NK-92 (cell line): ENCODE results near the gene DGCR8.

ENCODE experiments used
- DNase-seq: peaks from one replicate; lab custom pipeline; 2025; ENCODE audit not compliant: unreplicated experiment; lab: John Stamatoyannopoulos, UW

Gene DGCR8

DNA sequence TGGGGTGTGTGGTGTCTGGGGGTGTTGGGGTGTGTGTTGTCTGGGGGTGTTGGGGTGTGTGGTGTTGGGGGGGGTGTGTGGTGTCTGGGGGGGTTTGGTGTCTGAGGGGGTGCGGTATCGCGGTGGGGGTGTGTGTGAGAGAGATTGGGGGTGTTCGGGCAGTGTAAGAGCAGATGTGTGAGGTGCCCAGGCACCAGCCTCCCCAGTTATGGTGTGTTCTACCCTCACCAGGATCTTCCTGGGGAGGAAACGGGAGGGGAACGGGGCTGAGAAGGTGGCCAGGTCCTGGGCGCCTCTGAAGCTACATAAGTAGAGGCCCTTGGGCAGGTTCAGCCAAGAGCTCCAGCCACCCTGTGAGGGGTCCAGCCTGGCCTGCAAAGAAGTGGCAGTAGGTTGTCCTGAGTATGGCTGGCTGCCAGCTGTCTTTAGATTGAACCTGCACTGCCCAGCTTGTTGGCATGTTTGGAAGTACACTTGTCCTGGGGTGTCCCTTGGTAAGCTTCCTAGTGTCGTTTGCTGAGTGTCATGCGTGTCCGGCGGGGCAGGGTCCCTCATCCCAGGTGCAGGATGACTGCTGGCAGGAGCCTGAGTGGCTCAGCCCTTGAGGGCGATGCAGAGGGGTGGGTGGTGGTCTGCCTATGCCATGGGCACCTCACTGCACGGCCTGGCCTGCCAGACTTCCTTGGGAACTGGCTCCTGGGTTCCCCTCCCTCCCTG, 43.5 kb downstream of the DGCR8 start:
- DNase-seq: no peak

- no peak for DNase-seq
These were observed 44.2 kb downstream of the DGCR8 start for GRCh38 chr22:20124083-20124787.

GRCh38 chr22:20125201-20126174, 45.4 kb downstream of the DGCR8 start:
- DNase-seq: no peak

DNA sequence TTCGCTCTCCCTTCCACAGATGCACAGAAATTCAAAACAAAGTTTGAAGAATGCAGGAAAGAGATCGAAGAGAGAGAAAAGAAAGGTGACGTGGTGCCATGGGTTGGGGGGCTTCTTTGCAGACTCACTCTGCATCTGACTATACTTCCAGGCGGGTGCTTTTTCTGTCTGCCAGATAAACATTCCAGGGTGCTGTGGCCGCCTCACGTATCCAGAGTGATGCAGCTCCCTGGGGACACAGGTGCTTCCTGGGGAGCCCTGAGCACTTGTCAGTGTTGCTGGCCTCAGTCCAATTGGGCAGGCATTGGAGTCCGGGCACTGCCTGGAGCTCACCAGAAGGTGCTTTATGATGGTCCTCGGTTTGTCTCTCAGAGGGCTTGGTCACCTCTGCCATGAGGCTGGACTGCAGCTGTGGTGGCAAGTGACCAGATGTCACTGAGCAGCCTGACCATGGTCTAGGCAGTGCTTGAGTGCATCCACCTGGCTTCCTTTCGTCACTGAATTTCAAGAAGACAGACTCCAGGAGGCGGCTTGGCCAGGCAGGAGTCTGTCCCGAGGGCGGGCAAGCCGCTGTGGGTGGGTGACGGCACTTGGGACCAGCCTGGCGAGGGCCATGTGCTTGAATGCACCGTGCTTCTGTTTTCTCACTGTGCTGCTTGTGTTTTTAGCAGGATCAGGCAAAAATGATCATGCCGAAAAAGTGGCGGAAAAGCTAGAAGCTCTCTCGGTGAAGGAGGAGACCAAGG, 46.4 kb downstream of the DGCR8 start:
- DNase-seq: no peak

DNA sequence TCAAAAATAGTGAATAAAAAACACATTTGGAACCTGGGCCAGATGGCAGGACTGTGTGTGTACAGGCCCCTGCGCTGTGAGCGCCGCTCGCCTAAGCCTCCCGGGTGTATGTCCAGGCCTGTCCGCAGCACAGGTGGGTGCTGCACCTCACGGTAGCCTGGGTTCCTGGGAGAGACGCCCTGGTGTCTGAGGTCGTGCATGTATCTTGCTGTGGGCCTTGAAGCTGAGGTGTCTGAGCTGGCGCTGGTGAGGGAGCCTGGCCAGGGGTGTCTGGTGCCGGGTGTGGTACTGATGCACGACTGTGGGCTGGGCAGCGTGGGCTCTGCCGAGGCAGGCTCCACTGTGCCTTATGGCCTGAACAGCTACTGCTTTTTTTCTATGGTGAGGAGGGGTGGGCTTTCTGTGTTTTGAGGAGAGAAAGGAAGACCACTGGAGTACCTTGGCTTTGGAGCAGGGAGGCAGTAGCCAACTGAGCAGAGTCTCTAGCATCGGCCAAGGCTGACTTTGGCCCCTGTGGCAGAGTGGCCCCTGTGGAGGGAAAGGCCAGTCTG, 47.4 kb downstream of the DGCR8 start:
- no peak for DNase-seq

DNA sequence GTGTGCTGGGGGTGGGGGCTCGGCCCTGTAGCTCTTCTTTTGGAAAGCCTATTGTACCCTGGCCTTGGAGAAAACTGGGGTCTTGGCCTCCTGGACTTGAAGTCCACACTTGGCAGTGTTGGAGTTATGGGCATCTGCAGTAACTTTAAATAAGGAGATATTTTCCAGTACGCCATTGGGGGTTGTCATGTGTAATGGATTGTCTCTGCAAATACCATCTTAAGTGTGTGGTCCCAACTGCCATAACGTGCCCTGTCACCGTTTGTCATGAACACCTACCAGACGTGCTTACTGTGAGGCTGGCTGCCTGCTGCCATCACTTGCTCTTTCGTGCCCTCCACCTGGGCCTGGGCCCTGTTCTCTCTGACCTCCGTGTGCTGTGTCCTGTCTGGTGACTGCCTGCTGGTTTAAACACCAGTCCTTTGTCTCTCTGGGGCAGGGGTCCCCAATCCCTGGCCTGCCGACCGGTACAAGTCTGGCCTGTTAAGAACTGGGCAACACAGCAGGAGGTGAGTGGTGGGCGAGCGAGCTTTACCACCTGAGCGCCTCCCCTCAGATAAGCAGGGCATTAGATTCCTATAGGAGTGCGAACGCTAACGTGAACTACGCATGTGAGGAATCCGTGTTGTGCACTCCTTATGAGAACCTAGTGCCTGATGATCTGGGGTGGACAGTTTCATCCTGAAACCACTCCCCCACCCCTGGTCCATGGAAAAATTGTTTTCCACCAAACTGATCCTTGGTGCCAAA, 48.0 kb downstream of the DGCR8 start:
- DNase-seq: no peak

DNA sequence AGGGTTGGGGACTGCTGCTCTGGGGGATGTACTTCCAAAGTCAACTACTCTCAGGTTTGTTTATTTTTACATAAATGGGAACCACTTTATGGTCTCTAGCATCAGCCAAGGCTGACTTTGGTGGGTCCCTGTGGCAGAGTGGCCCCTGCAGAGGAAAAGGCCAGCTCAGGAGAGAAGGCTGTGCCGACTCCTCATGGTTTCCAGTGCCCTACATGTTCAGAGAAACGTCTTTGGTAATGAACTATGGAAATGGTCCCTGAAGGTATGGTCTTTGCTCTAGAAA, 48.5 kb downstream of the DGCR8 start:
- no peak for DNase-seq

- DNase-seq: no peak
These were observed 49.1 kb downstream of the DGCR8 start for GRCh38 chr22:20128902-20129746.

GRCh38 chr22:20129747-20130014, 49.6 kb downstream of the DGCR8 start:
- no peak for DNase-seq

DNA sequence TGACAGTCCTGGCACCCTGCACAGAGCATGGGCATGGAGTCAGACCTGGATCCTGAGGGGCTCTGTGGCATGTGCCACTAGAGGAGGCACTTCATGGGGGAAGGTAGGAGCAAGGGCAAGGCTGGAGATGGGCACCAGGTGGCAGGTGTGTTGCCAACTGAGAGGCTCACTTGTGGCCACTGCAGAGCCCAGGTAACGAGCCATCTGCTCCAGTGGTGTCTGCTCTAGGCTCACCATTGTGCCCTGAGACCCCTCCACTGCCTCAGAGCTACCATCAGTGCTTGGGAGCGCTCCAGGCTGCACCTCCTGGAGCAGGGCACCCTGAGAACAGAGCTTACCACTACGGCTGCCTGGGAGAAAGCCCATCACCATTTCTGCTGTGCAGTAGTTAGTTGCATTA, 50.3 kb downstream of the DGCR8 start:
- no peak for DNase-seq

GRCh38 chr22:20130731-20131596, 50.9 kb downstream of the DGCR8 start:
- no peak for DNase-seq

DNA sequence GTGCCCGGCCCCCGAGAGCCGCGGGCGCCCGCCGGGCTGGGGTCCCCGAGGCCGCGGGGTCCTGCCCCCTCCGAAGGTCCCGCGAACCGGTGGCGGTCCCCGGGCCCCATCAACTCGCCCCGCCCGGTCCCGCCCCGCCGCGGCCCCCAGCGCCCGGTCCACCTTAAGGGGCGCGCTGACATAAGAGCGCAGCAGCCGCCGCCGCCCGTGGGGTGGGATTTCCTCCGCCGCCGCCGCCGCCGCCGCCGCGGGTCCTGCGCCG, 51.5 kb downstream of the DGCR8 start, which contains the start of gene ZDHHC8:
TSS of gene ZDHHC8 (plus strand) at position 208 of the 262 bp plus-strand sequence. CDS start 144 bp downstream, outside the sequence.
- no peak for DNase-seq

DNA sequence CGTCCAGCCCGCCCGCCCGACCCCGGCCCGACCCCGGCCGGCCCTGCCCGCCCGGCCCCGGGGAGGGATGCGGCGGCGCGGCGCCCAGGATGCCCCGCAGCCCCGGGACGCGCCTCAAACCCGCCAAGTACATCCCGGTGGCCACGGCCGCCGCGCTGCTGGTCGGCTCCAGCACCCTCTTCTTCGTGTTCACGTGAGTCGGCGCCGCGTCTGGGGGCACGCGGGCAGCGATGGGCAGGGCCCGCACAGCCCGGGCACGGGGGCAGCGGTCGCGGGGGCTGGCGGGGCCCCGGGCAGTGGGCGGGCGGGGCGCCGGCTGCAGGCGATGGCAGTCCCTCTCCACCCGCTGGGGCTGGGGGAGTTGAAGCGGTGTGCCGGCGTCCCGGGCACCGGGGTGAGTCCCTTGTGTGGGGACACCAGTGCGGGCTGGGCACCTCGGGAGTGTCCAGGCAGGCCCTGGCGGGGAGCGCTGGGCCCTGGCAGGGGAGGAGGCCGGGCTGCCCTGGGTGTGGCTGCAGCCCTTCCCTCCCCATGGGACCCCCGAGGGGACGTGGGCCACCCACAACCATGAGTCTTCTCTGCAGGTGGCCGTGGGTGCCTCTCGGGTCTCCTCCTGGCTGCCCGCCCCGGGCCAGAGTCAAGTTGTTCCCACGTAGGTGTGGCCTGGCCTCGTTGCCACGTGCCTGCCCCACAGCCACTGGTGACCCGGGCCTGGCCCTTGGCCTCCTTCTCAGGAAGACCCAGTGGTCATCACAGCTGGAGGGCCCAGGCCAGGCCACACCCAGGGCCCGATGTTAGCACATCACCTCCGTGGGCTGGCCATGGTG, 52.0 kb downstream of the DGCR8 start:
- DNase-seq: no peak

DNA sequence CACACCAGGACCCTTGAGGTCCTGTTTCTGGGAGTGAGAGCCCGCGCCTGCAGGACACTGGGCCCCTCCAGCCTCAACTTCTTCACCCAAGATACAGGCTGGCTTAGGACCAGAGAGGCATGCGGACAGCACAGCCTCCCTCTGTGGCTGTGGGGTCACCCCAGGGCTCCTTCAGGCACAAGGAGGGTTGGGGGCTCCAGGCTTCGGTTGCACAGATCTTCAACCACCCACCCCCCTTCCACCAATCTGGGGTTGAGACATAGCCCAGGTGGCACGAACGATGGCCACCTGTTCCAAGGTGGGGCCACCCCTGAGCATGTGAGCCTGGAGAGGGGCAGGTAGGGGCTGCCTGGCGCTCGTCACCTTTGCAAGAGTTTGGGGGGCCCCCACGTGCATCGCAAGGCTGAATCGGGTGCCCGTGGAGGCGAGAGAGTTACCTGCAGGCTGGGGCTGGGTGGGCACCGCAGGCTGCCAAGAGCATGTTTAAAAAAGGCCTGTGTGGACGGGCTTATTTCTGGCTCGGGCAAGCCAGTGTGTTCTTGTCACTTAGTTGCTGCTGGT, 52.7 kb downstream of the DGCR8 start:
- no peak for DNase-seq

- no peak for DNase-seq
These were observed 54.0 kb downstream of the DGCR8 start for GRCh38 chr22:20133930-20134549.

- DNase-seq: no peak
These were observed 55.2 kb downstream of the DGCR8 start for GRCh38 chr22:20135265-20135664.
